Stomach (tissue), 9 donors: ENCODE measurements around the gene ADH5. TPM values are rescaled to one million over a fixed set of nuclear protein-coding genes. Genes with fewer than 3 reads are reported as not detected.

Source experiments
- DNase-seq, 2 donors: peaks; one replicate each; pipeline versions ENCODE4 v3.0.0 to v3.0.0-alpha.2; 2013 to 2019
- H3K27ac ChIP-seq, 5 donors: fragments of 200-600 bp in 4 of 5; sonication (generic) in 4 of 5; one replicate each; pipeline ENCODE4 v1.5.1; 2013 to 2019; ENCODE audit warnings: mild to moderate bottlenecking in 1 of 5, moderate library complexity in 1 of 5
- H3K27me3 ChIP-seq, 3 donors: fragments of 200-600 bp; sonication (generic); one replicate each; pipeline ENCODE4 v1.5.1; 2017 to 2019; ENCODE audit warnings: mixed run types in 1 of 3
- H3K36me3 ChIP-seq, 4 donors: fragments of 200-600 bp; sonication (generic); 1 replicate in 3 of 4; 2 replicates in 1 of 4; pipeline ENCODE4 v1.5.1; 2016 to 2019
- H3K4me1 ChIP-seq, 4 donors: fragments of 200-600 bp; sonication (generic); one replicate each; pipeline ENCODE4 v1.5.1; 2016 to 2019
- H3K4me3 ChIP-seq, 4 donors: fragments of 200-600 bp; sonication (generic) in 3 of 4; one replicate each; pipeline ENCODE4 v1.5.1; 2016 to 2019; ENCODE audit warnings: mild to moderate bottlenecking in 1 of 4
- H3K9me3 ChIP-seq, 4 donors: fragments of 200-600 bp; sonication (generic); one replicate each; pipeline ENCODE4 v1.5.1; 2016 to 2019
- EP300 ChIP-seq: sonication (generic); formaldehyde crosslinking; IDR thresholded peaks from one replicate; pipeline ENCODE4 v1.6.1; 2017; ENCODE audit warnings: antibody characterized with exemption
- POLR2A ChIP-seq, 4 donors: fragments of 450-650 bp; IDR thresholded peaks; one replicate each; pipeline ENCODE4 v1.6.1; 2016; ENCODE audit warnings: antibody characterized with exemption in 4 of 4, control low read depth in 2 of 4, mild to moderate bottlenecking in 1 of 4, moderate library complexity in 1 of 4
- POLR2AphosphoS5 ChIP-seq, 3 donors: sonication (generic); formaldehyde crosslinking; IDR thresholded peaks; one replicate each; pipeline ENCODE4 v1.6.1; 2016; ENCODE audit warnings: antibody characterized with exemption in 3 of 3
- WGBS, 5 donors: extraction: QIAGEN DNeasy Blood & Tissue Kit in 3 of 5; methylation state at CpG; one replicate each; pipeline versions ENCODE4 v1.1.5 to v1.1.7; 2013 to 2018; 5-methylcytosine and 5-hydroxymethylcytosine counted together
- intact Hi-C: fragments of 100-400 bp; cut with DNase I; formaldehyde crosslinking; loops from one replicate; pipeline ENCODE4 v1.15.1; 2023; ENCODE audit warnings: low total_unique reads
- polyA plus RNA-seq, 3 donors: library from polyadenylated mRNA; stranded (reverse); fragments of 200-250 nt; gene quantifications; one replicate each; pipeline ENCODE4 v1.2.3, GENCODE V29; 2013
- total RNA-seq, 5 donors: library from RNA; depleted of rRNA; stranded (reverse); fragments of >200 nt; gene quantifications; one replicate each; pipeline versions ENCODE4 v1.1.0 to v1.2.3, GENCODE V29; 2014 to 2016
- TF ChIP-seq, protein P1 (sequence below), 7 experiments: fragments of 450-650 bp in 4 of 7; fragments of 200-600 bp in 3 of 7; sonication (generic) in 3 of 7; IDR thresholded peaks; one replicate each; pipeline ENCODE4 v1.5.1; 2016 to 2019; ENCODE audit warnings: antibody characterized with exemption in 7 of 7, control low read depth in 2 of 7, mild to moderate bottlenecking in 1 of 7
- donor health status: healthy with polysubstance abuse.
- donor health status: Bipolar disorder and iron deficiency.
- donor health status: healthy.

The ADH5 gene
- total and polyA plus RNA-seq, 8 donors = 63.0 to 162 (median 136) TPM

GRCh38 chr4:99134586-99134985, 46.0 kb upstream of the ADH5 start:
- no peak overlapping the region for H3K27ac ChIP-seq
- H3K4me3 ChIP-seq = no peak overlapping the region
- H3K4me1 ChIP-seq = no peaks in the 10 kb centered on the region
- no peaks in the 10 kb centered on the region for H3K9me3 ChIP-seq
- H3K27me3 ChIP-seq = no peaks in the 10 kb centered on the region
- TF ChIP-seq, protein P1, sequence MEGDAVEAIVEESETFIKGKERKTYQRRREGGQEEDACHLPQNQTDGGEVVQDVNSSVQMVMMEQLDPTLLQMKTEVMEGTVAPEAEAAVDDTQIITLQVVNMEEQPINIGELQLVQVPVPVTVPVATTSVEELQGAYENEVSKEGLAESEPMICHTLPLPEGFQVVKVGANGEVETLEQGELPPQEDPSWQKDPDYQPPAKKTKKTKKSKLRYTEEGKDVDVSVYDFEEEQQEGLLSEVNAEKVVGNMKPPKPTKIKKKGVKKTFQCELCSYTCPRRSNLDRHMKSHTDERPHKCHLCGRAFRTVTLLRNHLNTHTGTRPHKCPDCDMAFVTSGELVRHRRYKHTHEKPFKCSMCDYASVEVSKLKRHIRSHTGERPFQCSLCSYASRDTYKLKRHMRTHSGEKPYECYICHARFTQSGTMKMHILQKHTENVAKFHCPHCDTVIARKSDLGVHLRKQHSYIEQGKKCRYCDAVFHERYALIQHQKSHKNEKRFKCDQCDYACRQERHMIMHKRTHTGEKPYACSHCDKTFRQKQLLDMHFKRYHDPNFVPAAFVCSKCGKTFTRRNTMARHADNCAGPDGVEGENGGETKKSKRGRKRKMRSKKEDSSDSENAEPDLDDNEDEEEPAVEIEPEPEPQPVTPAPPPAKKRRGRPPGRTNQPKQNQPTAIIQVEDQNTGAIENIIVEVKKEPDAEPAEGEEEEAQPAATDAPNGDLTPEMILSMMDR (IDR thresholded peaks at IDR 0.05) = no peak
- TF ChIP-seq EP300 = no peak
- no peak for TF ChIP-seq POLR2A (IDR thresholded peaks at IDR 0.05)
- TF ChIP-seq POLR2AphosphoS5 (IDR thresholded peaks at IDR 0.05) = no peak
- WGBS, 5 donors = 53 to 87% (median 71%) methylated on average over 3 of the region's 3 CpGs
- DNase-seq = no peak
- intact Hi-C loops = no loop called here
- H3K36me3 ChIP-seq = no peaks in the 10 kb centered on the region

DNA sequence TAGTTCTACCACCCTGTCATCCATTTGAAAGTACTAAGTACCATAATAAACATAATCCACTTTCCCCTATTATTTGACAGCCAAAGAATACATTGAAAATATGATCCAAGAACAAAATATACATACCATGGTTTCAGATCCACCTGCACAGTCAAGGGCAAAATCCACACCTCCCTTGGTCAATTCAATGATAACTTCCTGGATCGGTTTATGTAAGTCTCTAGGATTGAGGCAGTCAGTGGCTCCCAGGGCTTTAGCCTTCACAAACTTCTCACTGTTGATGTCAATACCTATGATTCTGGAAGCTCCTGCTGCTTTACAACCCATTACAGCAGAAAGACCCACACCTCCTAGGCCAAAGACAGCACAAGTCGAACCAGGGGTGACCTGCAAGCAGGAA, 42.8 kb upstream of the ADH5 start:
- no peak overlapping the region for H3K27ac ChIP-seq
- no peaks in the 10 kb centered on the region for H3K4me1 ChIP-seq
- TF ChIP-seq POLR2AphosphoS5 (IDR thresholded peaks at IDR 0.05) (no peak), POLR2A (IDR thresholded peaks at IDR 0.05) (no peak), EP300 (no peak)
- TF ChIP-seq, protein P1 (IDR thresholded peaks at IDR 0.05) = no peak
- no peak for DNase-seq
- intact Hi-C loops = no loop called here
- H3K36me3 ChIP-seq = no peaks in the 10 kb centered on the region
- H3K9me3 ChIP-seq = no peaks in the 10 kb centered on the region
- WGBS, 5 donors = 40 to 90% (median 75%) methylated on average over 2 of the region's 2 CpGs
- H3K27me3 ChIP-seq = no peaks in the 10 kb centered on the region
- H3K4me3 ChIP-seq = no peak overlapping the region

DNA sequence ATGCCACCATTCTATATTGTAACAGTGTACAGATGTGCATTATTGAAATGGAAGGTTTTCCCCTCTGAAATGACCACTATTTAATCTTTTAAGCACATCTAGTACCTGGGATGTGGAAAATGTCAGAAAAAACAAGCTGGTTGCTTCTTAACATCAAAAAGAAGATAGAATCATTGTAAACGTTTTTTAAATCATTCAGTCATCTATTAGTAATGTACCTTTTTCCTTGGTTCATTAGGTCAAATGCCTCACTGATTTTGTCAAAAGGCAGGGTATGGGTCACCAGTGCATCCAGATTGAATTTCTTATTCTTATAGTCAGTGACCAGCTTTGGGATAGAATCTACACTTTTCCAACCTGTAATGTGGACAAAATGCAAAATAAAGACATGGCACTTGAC, 37.8 kb upstream of the ADH5 start:
- no peak overlapping the region for H3K27ac ChIP-seq
- DNase-seq = no peak
- no peak overlapping the region for H3K4me3 ChIP-seq
- no peaks in the 10 kb centered on the region for H3K36me3 ChIP-seq
- H3K27me3 ChIP-seq = no peaks in the 10 kb centered on the region
- no peaks in the 10 kb centered on the region for H3K4me1 ChIP-seq
- TF ChIP-seq EP300 (no peak), POLR2A (IDR thresholded peaks at IDR 0.05) (no peak), POLR2AphosphoS5 (IDR thresholded peaks at IDR 0.05) (no peak)
- TF ChIP-seq, protein P1 (IDR thresholded peaks at IDR 0.05) = no peak
- intact Hi-C loops = loop anchor here (10.0 kb wide), 1 partner anchor 338 kb away; no protein-coding TSS in a partner anchor
- WGBS, 5 donors = 41 to 73% (median 64%) methylated on average over 1 of the region's 1 CpG
- no peaks in the 10 kb centered on the region for H3K9me3 ChIP-seq

GRCh38 chr4:99121008-99121407, 32.4 kb upstream of the ADH5 start:
- peaks cover 0 to 3% (median 2%) of the 10 kb centered on the region in 4 donors for H3K4me1 ChIP-seq
- TF ChIP-seq EP300 (no peak), POLR2AphosphoS5 (IDR thresholded peaks at IDR 0.05) (no peak), POLR2A (IDR thresholded peaks at IDR 0.05) (no peak)
- TF ChIP-seq, protein P1 (IDR thresholded peaks at IDR 0.05) = no peak
- no peak for DNase-seq

More at GRCh38 chr4:99121008-99121407, 32.4 kb upstream of the ADH5 start:
- Histone ChIP-seq H3K27ac (no peak overlapping the region), H3K4me3 (no peak overlapping the region), H3K36me3 (no peaks in the 10 kb centered on the region), H3K9me3 (no peaks in the 10 kb centered on the region), H3K27me3 (no peaks in the 10 kb centered on the region)
- intact Hi-C loops = loop anchor here (10.0 kb wide), 1 partner anchor 344 kb away; no protein-coding TSS in a partner anchor
- 60 to 80% (median 77%) methylated on average over 4 of the region's 4 CpGs for WGBS, 5 donors
